Calu3 (cell line): ENCODE results near the gene FBP1. TPM values are rescaled to one million over a fixed set of nuclear protein-coding genes. Genes with fewer than 3 reads are reported as not detected.

Experiments
- BruUV-seq: library from RNA; stranded (reverse); fragments of 400-500 nt; replicated peaks from 2 replicates; lab custom pipeline; 2021; lab: Mats Ljungman, UMichigan
- CTCF ChIA-PET: fragments of 300-600 bp; sonication (Branson Sonifier 250); formaldehyde crosslinking; loops from one replicate; lab custom pipeline; 2022; ENCODE audit warnings: antibody characterized with exemption; lab: Charles Lee
- DNase-seq: peaks from one replicate; pipeline ENCODE4 v3.0.0; 2022
- H3K27ac Mint-ChIP-seq: one replicate; pipeline ENCODE4 v1.8.0; 2022; ENCODE audit warnings: mixed read lengths; ENCODE audit not compliant: unreplicated experiment
- H3K27me3 Mint-ChIP-seq: one replicate; pipeline ENCODE4 v1.8.0; 2022; ENCODE audit warnings: mixed read lengths; ENCODE audit not compliant: unreplicated experiment
- H3K36me3 Mint-ChIP-seq: one replicate; pipeline ENCODE4 v1.8.0; 2022; ENCODE audit warnings: mild to moderate bottlenecking, moderate library complexity, mixed read lengths; ENCODE audit not compliant: insufficient read depth, unreplicated experiment
- H3K4me1 Mint-ChIP-seq: one replicate; pipeline ENCODE4 v1.8.0; 2022; ENCODE audit warnings: mild to moderate bottlenecking, low read depth, mixed read lengths; ENCODE audit not compliant: unreplicated experiment
- H3K4me3 Mint-ChIP-seq: one replicate; pipeline ENCODE4 v1.8.0; 2022; ENCODE audit warnings: mild to moderate bottlenecking, low read depth, moderate library complexity, mixed read lengths; ENCODE audit not compliant: unreplicated experiment
- H3K9me3 Mint-ChIP-seq: one replicate; pipeline ENCODE4 v1.8.0; 2022; ENCODE audit warnings: low read depth, mixed read lengths; ENCODE audit not compliant: unreplicated experiment
- CTCF ChIP-seq: fragments of 200-600 bp; IDR thresholded peaks from one replicate; pipeline ENCODE4 v1.8.0; 2022; ENCODE audit warnings: antibody characterized with exemption; ENCODE audit not compliant: unreplicated experiment
- intact Hi-C: fragments of 100-400 bp; cut with micrococcal nuclease; formaldehyde crosslinking; loops from one replicate; pipeline ENCODE4 v1.10.0; 2022; ENCODE audit not compliant: unreplicated experiment
- total RNA-seq: library from RNA; stranded (reverse); gene quantifications from 2 replicates; pipeline ENCODE4 v1.2.3, GENCODE V29; 2022

Gene FBP1
- total RNA-seq, 1 experiment from 2014 or later = 7.7 TPM

GRCh38 chr9:94581728-94582127, 57.6 kb downstream of the FBP1 start:
- TF ChIP-seq CTCF = no peak
- BruUV-seq = no TSS peak
- no peaks in the 10 kb centered on the region for H3K27me3 Mint-ChIP-seq
- CTCF ChIA-PET = no interaction called here
- DNase-seq = no peak
- H3K27ac Mint-ChIP-seq = no peak overlapping the region
- peaks cover 8% of the 10 kb centered on the region for H3K4me1 Mint-ChIP-seq
- no peaks in the 10 kb centered on the region for H3K36me3 Mint-ChIP-seq
- H3K9me3 Mint-ChIP-seq = no peaks in the 10 kb centered on the region
- intact Hi-C loops = no loop called here
- no peak overlapping the region for H3K4me3 Mint-ChIP-seq

- no peaks in the 10 kb centered on the region for H3K9me3 Mint-ChIP-seq
- H3K4me1 Mint-ChIP-seq = peaks cover 8% of the 10 kb centered on the region
- no TSS peak for BruUV-seq
- DNase-seq = no peak
- CTCF ChIA-PET = no interaction called here
- H3K36me3 Mint-ChIP-seq = no peaks in the 10 kb centered on the region
- TF ChIP-seq CTCF = no peak
- no peak overlapping the region for H3K4me3 Mint-ChIP-seq
- no peak overlapping the region for H3K27ac Mint-ChIP-seq
- peaks cover 13% of the 10 kb centered on the region for H3K27me3 Mint-ChIP-seq
- intact Hi-C loops = no loop called here
Observed at GRCh38 chr9:94577571-94577970, 61.7 kb downstream of the FBP1 start.

DNA sequence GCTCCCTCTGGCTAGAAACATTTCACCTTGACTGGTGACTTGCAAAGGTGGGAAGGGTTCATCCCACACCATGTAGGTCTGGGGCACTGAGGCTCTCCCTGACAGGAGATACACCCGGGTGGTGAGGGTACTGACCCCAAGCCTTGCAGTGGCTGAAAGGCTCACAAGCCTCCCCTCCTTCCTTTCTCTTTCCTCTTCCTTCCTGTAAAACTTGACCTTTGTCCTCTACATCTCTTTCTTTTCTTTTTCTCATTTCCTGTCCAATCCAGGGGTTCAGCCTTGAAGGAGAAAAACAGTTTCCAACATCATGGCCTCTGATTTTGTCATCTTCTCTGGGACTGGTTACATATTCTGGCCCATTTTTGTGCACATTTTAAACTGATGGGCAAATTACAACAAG, 62.3 kb downstream of the FBP1 start:
- no peak for DNase-seq
- TF ChIP-seq CTCF = no peak
- peaks cover 8% of the 10 kb centered on the region for H3K4me1 Mint-ChIP-seq
- no peak overlapping the region for H3K27ac Mint-ChIP-seq
- no peaks in the 10 kb centered on the region for H3K9me3 Mint-ChIP-seq
- H3K4me3 Mint-ChIP-seq = no peak overlapping the region
- BruUV-seq = no TSS peak
- no peaks in the 10 kb centered on the region for H3K36me3 Mint-ChIP-seq
- peaks cover 19% of the 10 kb centered on the region for H3K27me3 Mint-ChIP-seq
- intact Hi-C loops = no loop called here
- CTCF ChIA-PET = no interaction called here

DNA sequence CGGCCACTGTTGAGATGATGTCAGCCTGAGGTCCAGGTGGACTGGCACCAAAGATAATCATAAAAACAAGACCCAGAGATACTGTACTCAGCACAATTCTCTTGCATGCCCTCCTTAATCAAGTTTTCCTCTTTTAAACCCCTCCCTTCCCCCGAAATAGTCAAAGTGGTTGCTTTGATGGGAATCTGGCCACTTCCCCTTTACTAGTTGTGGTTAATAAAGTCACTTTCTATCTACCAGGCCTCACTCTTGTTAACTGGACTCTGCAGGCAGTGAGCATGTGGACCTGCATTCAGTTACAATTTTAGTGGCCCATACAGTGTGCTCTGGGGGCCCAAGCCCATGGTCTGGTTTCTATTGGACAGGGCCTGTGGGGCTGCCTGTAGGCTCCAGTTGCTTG, 63.2 kb downstream of the FBP1 start:
- CTCF ChIA-PET = no interaction called here
- no peak overlapping the region for H3K4me3 Mint-ChIP-seq
- peaks cover 26% of the 10 kb centered on the region for H3K27me3 Mint-ChIP-seq
- intact Hi-C loops = no loop called here
- H3K9me3 Mint-ChIP-seq = no peaks in the 10 kb centered on the region
- H3K36me3 Mint-ChIP-seq = no peaks in the 10 kb centered on the region
- no peak for DNase-seq
- no peak overlapping the region for H3K27ac Mint-ChIP-seq
- no peak for TF ChIP-seq CTCF
- no TSS peak for BruUV-seq
- peaks cover 8% of the 10 kb centered on the region for H3K4me1 Mint-ChIP-seq
